B cell (primary cell): ENCODE results near the gene NHEJ1. TPM values are rescaled to one million over a fixed set of nuclear protein-coding genes. Genes with fewer than 3 reads are reported as not detected.

Experiments used
- ATAC-seq: fragments of 200-7000 bp; cut with Tn5 transposase; one replicate; pipeline ENCODE4 v1.10.0; 2021; ENCODE audit warnings: low read depth, mild to moderate bottlenecking, moderate number of reproducible peaks, moderate library complexity
- CTCF ChIA-PET: fragments of 350-600 bp; sonication (Branson Sonifier 250); formaldehyde crosslinking; loops from one replicate; lab custom pipeline; 2021; ENCODE audit warnings: antibody characterized with exemption, inconsistent platforms; lab: Charles Lee
- POLR2A ChIA-PET: fragments of 350-600 bp; sonication (Branson Sonifier 250); formaldehyde crosslinking; loops from one replicate; lab custom pipeline; 2021; ENCODE audit warnings: antibody characterized with exemption; lab: Charles Lee
- DNase-seq: peaks from one replicate; pipeline ENCODE4 v3.0.0; 2013
- H2AFZ ChIP-seq: 2 replicates; pipeline ENCODE4 v1.6.1; 2012; ENCODE audit warnings: mild to moderate bottlenecking, low read depth, low read length; ENCODE audit not compliant: insufficient read depth, poor library complexity, severe bottlenecking
- H3K27ac ChIP-seq, 2 donors: 1 replicate in 1 of 2; 2 replicates in 1 of 2; pipeline ENCODE4 v1.5.1; 2012 to 2013; ENCODE audit warnings: low read length in 2 of 2, mild to moderate bottlenecking in 2 of 2, moderate library complexity in 1 of 2
- H3K27me3 ChIP-seq, 4 experiments: fragments of 200-600 bp in 1 of 4; sonication (generic) in 1 of 4; replicated peaks in 1 of 4; 1 replicate in 2 of 4; 2 replicates in 2 of 4; pipeline versions ENCODE4 v1.6.1 to v1.7.0; 2013 to 2016; ENCODE audit warnings: low read length in 3 of 4, mild to moderate bottlenecking in 2 of 4, mixed read lengths in 1 of 4, moderate library complexity in 1 of 4; ENCODE audit not compliant: insufficient read depth in 4 of 4, control insufficient read depth in 3 of 4; ENCODE audit errors: control extremely low read depth in 1 of 4
- H3K36me3 ChIP-seq, 2 experiments: replicated peaks in 1 of 2; 1 replicate in 1 of 2; 2 replicates in 1 of 2; pipeline versions ENCODE4 v1.6.1 to v1.7.1; 2013; ENCODE audit warnings: low read length in 1 of 2; ENCODE audit not compliant: insufficient read depth in 2 of 2, control insufficient read depth in 1 of 2; ENCODE audit errors: control extremely low read depth in 1 of 2, extremely low read depth in 1 of 2
- H3K4me1 ChIP-seq, 2 donors: fragments of 200-600 bp in 1 of 2; sonication (generic) in 1 of 2; 1 replicate in 1 of 2; 2 replicates in 1 of 2; pipeline versions ENCODE4 v1.5.1 to v1.6.1; 2013 to 2017; ENCODE audit warnings: low read length in 2 of 2; ENCODE audit not compliant: control insufficient read depth in 2 of 2, insufficient read depth in 2 of 2
- H3K4me2 ChIP-seq: replicated peaks from 2 replicates; pipeline ENCODE3; 2012; ENCODE audit warnings: mild to moderate bottlenecking, low read depth, low read length; ENCODE audit not compliant: poor library complexity, severe bottlenecking
- H3K4me3 ChIP-seq, 5 experiments: fragments of 200-600 bp in 1 of 5; sonication (generic) in 1 of 5; 1 replicate in 3 of 5; 2 replicates in 2 of 5; pipeline versions ENCODE4 v1.5.1 to v1.7.0; 2011 to 2016; ENCODE audit warnings: low read length in 4 of 5, mild to moderate bottlenecking in 4 of 5, low read depth in 2 of 5, control low read depth in 1 of 5, moderate library complexity in 1 of 5; ENCODE audit not compliant: insufficient read depth in 1 of 5; ENCODE audit errors: control extremely low read depth in 1 of 5, extremely low read depth in 1 of 5
- H3K79me2 ChIP-seq: fragments of 200-600 bp; sonication (generic); one replicate; pipeline ENCODE4 v1.6.0; 2016; ENCODE audit warnings: low read length; ENCODE audit not compliant: control insufficient read depth, insufficient read depth
- H3K9ac ChIP-seq: fragments of 200-600 bp; sonication (generic); 2 replicates; pipeline ENCODE4 v1.6.1; 2017; ENCODE audit warnings: mild to moderate bottlenecking, low read length, moderate library complexity
- H3K9me3 ChIP-seq, 3 donors: one replicate each; pipeline versions ENCODE4 v1.6.1 to v1.7.1; 2013; ENCODE audit warnings: low read length in 2 of 3; ENCODE audit not compliant: control insufficient read depth in 2 of 3, insufficient read depth in 1 of 3; ENCODE audit errors: control extremely low read depth in 1 of 3
- H4K20me1 ChIP-seq: 2 replicates; pipeline ENCODE4 v1.6.0; 2012; ENCODE audit warnings: mild to moderate bottlenecking, low read length; ENCODE audit not compliant: insufficient read depth, control insufficient read depth, poor library complexity, severe bottlenecking
- H3K27ac Mint-ChIP-seq: one replicate; pipeline ENCODE4 v1.8.0; 2021; ENCODE audit warnings: mixed read lengths
- H3K27me3 Mint-ChIP-seq: one replicate; pipeline ENCODE4 v1.8.0; 2021; ENCODE audit warnings: mixed read lengths
- H3K4me1 Mint-ChIP-seq: one replicate; pipeline ENCODE4 v1.8.0; 2021; ENCODE audit warnings: mixed read lengths
- H3K4me3 Mint-ChIP-seq: one replicate; pipeline ENCODE4 v1.8.0; 2021; ENCODE audit warnings: mixed read lengths
- H3K9me3 Mint-ChIP-seq: one replicate; pipeline ENCODE4 v1.8.0; 2022; ENCODE audit warnings: mixed read lengths; ENCODE audit not compliant: insufficient read depth
- EZH2 ChIP-seq: IDR thresholded peaks from 2 replicates; pipeline ENCODE4 v1.6.1; 2012; ENCODE audit warnings: borderline replicate concordance, low read depth, mild to moderate bottlenecking, moderate library complexity, low read length; ENCODE audit not compliant: insufficient read depth, poor library complexity, severe bottlenecking
- WGBS: methylation state at CpG from one replicate; pipeline ENCODE4 v1.1.5; 2013; ENCODE audit warnings: missing lambda C conversion rate; ENCODE audit not compliant: insufficient coverage; 5-methylcytosine and 5-hydroxymethylcytosine counted together
- intact Hi-C: fragments of 100-400 bp; cut with micrococcal nuclease; formaldehyde crosslinking; loops from one replicate; pipeline ENCODE4 v1.10.0; 2022
- polyA plus RNA-seq: library from polyadenylated mRNA; depleted of rRNA; stranded (reverse); fragments of >200 nt; gene quantifications from 2 replicates; pipeline ENCODE4 v1.2.3, GENCODE V29; 2012
- total RNA-seq, 2 donors: library from RNA; stranded (reverse); fragments of 120-200 nt in 1 of 2; gene quantifications; 1 replicate in 1 of 2; 2 replicates in 1 of 2; pipeline versions ENCODE4 v1.2.3 to v1.2.4, GENCODE V29; 2013 to 2022
- TF ChIP-seq, protein P1 (sequence below): fragments of 200-600 bp; IDR thresholded peaks from one replicate; pipeline ENCODE4 v1.8.0; 2022; ENCODE audit warnings: antibody characterized with exemption, mild to moderate bottlenecking

Gene NHEJ1
- total and polyA plus RNA-seq, 2 donors (not counting 1 experiment from before 2014, with no cell fraction given): 14.9 to 25.0 TPM

DNA sequence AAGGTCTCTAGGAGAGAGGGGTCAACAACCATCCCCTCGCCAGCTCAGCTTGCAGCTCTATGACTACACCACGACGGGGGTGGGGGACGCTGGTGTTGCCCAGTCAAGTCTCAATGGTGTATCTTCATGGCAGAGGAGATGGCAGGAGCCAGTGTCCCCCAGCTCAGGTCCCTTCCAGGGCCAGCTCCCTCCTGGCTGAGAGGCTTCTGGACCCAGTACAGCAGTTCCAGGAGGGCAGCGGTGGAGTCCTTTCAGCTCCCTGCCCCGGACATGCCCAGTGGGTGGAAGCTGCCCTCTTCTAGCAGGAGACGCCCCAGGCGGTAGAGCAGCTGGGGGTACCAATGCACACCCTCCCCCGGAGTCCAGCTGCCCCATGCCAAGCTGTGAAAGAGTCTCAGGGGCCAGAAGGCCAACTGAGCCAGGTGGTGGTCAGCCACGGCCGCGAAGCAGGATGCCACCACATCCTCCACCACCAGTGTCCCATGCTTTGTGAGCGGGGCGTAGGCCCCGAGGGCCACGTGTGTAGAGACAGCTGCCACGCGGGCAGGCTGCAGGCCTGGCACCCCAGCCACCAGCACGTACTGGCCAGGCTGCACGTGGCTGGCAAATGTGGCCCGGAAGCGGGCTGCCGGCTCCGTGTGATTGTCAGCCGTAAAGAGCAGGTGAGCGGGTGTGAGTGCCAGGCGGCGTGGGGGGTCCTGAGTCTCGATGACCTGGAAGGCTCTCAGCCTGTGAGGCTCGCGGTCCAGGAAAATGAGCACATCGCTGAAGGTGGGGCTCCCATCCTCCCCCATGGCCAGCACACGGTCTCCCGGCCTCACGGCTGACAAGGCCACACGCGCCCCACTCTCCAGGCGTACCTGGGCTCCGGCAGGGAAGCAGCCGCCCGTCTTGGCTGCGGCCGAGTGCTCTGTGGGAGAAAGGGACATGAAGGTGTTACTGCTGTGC is 105.4 kb downstream of the NHEJ1 start:
- intact Hi-C loops: loop anchor here (10.0 kb wide), 1 partner anchor 60 kb away; the partner anchor contains the start of gene CRYBA2
- 90% methylated on average over 41 of the region's 43 CpGs for WGBS
- no peaks in the 10 kb centered on the region for H4K20me1 ChIP-seq
- H3K9ac ChIP-seq: no peak overlapping the region
- H2AFZ ChIP-seq: no peak overlapping the region
- H3K4me1 ChIP-seq: peaks cover 30 to 32% of the 10 kb centered on the region in 2 donors
- H3K27ac ChIP-seq: no peak overlapping the region
- H3K9me3 ChIP-seq: no peaks in the 10 kb centered on the region
- no peak for ATAC-seq
- Mint-ChIP-seq H3K9me3 (no peaks in the 10 kb centered on the region), H3K27ac (no peak overlapping the region), H3K4me1 (peaks cover 21% of the 10 kb centered on the region), H3K27me3 (peaks cover 48% of the 10 kb centered on the region), H3K4me3 (no peak overlapping the region)
- H3K36me3 ChIP-seq: no peaks in the 10 kb centered on the region
- no peak overlapping the region for H3K4me3 ChIP-seq
- peaks cover 0 to 62% (median 29%) of the 10 kb centered on the region in 4 experiments for H3K27me3 ChIP-seq
- ChIA-PET CTCF (interaction anchor here (1.5 to 9.5 kb wide), 3 partner anchors 11 to 100 kb away, joined by 5 to 117 read pairs (median 20); no protein-coding TSS in a partner anchor), POLR2A (no interaction called here)
- TF ChIP-seq, protein P1, sequence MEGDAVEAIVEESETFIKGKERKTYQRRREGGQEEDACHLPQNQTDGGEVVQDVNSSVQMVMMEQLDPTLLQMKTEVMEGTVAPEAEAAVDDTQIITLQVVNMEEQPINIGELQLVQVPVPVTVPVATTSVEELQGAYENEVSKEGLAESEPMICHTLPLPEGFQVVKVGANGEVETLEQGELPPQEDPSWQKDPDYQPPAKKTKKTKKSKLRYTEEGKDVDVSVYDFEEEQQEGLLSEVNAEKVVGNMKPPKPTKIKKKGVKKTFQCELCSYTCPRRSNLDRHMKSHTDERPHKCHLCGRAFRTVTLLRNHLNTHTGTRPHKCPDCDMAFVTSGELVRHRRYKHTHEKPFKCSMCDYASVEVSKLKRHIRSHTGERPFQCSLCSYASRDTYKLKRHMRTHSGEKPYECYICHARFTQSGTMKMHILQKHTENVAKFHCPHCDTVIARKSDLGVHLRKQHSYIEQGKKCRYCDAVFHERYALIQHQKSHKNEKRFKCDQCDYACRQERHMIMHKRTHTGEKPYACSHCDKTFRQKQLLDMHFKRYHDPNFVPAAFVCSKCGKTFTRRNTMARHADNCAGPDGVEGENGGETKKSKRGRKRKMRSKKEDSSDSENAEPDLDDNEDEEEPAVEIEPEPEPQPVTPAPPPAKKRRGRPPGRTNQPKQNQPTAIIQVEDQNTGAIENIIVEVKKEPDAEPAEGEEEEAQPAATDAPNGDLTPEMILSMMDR: no peak
- TF ChIP-seq EZH2: no peak
- DNase-seq: no peak
- no peak overlapping the region for H3K4me2 ChIP-seq
- H3K79me2 ChIP-seq: no peaks in the 10 kb centered on the region

DNA sequence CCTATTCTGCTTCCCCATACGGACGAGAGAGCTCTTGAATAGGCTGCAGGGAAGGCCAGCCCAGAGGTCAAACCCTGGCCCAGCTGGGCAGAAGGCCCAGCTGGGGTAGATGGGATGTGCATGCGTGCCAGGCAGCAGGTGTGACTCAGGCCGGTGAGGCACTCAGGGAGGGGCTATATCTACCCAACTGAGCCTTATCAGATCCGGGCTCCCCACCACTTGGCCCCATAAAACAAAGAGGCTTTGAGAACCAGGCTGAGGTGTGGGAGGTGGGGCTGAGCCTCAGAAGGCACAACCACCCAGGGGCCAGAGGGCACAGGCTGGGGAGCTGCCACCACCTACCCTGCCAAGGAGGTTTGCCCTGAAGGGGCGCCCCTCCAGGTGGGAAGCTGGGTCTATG is 111.3 kb downstream of the NHEJ1 start:
- intact Hi-C loops: no loop called here
- H3K9ac ChIP-seq: no peak overlapping the region
- no peaks in the 10 kb centered on the region for H3K4me1 Mint-ChIP-seq
- H3K4me2 ChIP-seq: no peak overlapping the region
- no peaks in the 10 kb centered on the region for H3K79me2 ChIP-seq
- 91% methylated on average over 4 of the region's 6 CpGs for WGBS
- no peaks in the 10 kb centered on the region for H3K9me3 ChIP-seq
- no peak for ATAC-seq
- no peak for DNase-seq
- no peak overlapping the region for H3K4me3 ChIP-seq
- no peaks in the 10 kb centered on the region for H3K36me3 ChIP-seq
- H4K20me1 ChIP-seq: no peaks in the 10 kb centered on the region
- H3K27ac Mint-ChIP-seq: no peak overlapping the region
- POLR2A ChIA-PET: no interaction called here
- H3K4me1 ChIP-seq: no peaks in the 10 kb centered on the region
- peaks cover 0 to 47% (median 15%) of the 10 kb centered on the region in 4 experiments for H3K27me3 ChIP-seq
- no peak overlapping the region for H2AFZ ChIP-seq
- H3K9me3 Mint-ChIP-seq: no peaks in the 10 kb centered on the region
- no peak overlapping the region for H3K4me3 Mint-ChIP-seq
- no peak for TF ChIP-seq EZH2
- TF ChIP-seq, protein P1: no peak
- CTCF ChIA-PET: interaction anchor here (1.5 to 2.6 kb wide), 2 partner anchors 19 to 105 kb away, joined by 3 to 8 read pairs; no protein-coding TSS in a partner anchor
- H3K27ac ChIP-seq: no peak overlapping the region
- peaks cover 60% of the 10 kb centered on the region for H3K27me3 Mint-ChIP-seq
